Tongue (tissue), 2 donors: ENCODE results near the gene BCL2L14. TPM values are rescaled to one million over a fixed set of nuclear protein-coding genes. Genes with fewer than 3 reads are reported as not detected.
A peak's percentile ranks its signal among the peaks of the same experiment; 100 is the strongest.

ENCODE experiments used
- DNase-seq: peaks from one replicate; pipeline ENCODE4 v3.0.0-alpha.2; 2015
- total RNA-seq: library from RNA; depleted of rRNA; stranded (reverse); fragments of >200 nt; gene quantifications from one replicate; pipeline ENCODE4 v1.2.3, GENCODE V29; 2014

The BCL2L14 gene
- not detected for total RNA-seq

DNA sequence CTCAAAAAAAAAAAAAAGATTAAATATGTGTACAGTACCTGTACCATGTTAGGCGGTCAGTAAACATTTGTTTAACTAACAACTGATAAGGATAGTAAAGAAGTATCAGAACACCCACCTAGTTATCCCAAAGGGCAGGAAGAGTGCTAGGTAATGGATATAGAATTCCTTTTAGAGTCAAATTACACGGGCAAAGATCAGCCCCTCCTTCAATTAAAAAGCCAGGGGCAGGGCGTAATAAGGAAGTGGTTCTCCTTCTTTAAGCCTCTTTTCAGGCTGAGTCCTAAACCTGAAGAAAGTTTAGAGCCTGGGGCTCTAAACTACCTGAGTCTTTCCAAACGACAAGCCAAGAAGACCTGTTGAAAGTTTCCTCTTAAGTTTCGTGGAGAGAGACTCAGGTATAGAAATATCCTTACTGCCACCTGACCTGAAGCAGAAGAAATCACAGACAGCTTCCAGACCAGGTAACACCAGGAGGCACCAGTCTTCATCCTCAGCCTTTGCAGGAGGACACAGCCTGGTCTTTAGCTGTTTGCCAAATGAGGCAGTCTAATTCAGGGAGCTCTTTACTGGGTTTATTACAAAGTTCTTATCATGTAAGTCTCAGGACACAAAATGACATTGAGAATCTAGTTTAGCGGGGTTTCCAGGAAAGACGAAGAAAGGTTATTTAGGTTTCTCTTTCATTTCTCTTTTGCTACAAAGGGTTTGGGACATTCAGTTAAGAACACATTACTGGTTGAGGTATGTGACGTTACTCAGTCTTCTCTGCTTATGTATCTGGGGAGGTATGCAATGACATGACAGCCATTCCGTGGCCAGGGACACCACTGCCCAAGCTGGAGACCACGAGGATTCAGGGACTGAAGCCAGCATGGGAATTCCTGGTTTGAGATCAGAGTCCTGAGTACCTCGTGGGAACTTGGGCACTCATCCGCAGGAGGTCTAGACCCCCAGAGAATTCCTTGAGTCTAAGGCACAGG, at the start of gene BCL2L14:
Gene BCL2L14 (plus strand): TSS at position 266 of the 983 bp plus-strand sequence. CDS start 8,367 bp downstream, outside the sequence.
- no peak for DNase-seq

DNA sequence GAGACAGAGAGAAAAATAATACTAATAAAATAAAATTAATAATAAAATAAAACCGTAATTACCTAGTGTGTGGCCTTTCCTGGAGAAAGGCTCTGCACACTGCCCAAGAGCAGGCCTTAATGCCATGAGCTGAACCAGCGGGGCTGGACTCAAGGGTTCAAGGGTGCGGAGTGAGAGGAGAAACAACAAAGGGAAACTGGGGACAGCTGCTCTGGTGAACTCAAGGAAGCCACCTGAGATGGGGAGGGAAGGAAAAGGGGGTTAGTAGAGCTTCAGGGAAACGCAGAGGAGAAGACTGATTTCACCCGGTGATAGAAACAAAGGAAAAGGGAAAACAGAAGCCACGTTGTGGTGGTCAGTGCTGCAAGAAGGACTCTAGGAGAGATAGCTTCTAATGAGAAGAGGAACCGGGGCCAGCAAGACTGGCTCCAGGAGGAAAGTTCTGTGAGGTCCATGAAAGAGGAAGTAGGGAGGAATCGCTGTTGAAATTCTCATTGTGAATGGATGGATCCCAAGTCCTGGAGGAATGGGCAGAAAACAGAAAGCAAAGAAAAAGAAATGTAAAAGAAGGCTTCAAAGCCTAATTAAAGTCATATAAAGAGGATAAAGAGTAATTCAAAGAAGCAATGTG, 48.3 kb upstream of the BCL2L14 start:
- no peak for DNase-seq

- no peak for DNase-seq
These were observed 47.3 kb upstream of the BCL2L14 start for GRCh38 chr12:12023456-12023855.

DNA sequence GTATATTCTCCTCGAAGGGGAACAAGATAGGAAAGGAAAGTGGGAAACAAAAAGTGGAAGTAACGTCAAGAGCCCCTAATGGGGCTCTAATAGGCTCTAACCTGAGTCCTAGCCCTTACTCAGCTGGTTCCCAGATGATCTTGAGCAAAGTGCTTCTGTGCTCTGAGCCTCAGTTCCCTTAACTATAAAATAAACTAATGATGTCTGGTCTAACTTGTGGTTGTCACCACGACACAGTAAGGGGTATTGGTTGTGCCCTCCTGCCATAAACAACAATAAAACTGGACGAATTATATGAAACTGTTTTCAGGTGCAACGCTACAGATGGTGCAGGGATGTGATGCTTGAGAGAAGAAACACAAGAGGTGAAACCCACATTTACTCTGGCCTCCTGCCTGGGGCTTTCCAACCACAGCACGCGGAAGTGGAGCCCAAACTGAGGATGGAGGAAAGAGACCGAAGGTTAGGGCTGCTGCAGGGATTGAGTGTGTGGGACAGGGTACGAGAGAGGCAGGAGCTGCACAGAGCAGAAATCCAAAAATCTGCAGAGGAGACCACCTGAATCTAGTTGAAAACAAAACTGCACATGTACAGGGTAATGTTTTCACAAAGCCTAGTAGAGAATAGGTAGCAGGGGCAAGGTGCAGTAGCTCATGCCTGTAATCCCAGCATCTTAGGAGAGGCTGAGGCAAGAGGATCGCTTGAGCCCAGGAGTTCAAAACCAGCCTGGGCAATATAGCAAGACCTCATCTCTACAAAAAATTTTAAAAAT, 45.6 kb upstream of the BCL2L14 start:
- DNase-seq: no peak

- DNase-seq: no peak
These were observed 44.8 kb upstream of the BCL2L14 start for GRCh38 chr12:12025799-12026386.

GRCh38 chr12:12028668-12029402, 41.9 kb upstream of the BCL2L14 start:
- no peak for DNase-seq

DNA sequence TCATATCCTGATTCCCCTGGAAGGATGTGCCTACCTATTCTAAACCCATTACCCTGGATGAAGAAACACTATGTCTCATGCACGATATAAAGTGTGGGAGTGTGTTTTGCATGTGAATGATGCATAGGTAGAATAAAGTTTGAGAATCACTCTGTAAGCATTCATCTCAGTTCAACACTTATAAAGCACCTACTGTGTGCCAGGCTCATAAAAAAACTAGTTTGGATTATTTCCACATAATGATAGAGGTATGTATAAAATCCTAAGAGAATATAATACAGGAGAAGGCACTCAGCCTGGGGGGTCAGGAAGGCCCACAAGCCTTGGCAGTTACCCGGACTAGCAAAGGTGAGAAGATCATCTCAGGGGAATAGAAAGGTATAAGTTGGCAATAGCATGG, 41.1 kb upstream of the BCL2L14 start:
- no peak for DNase-seq

GRCh38 chr12:12032260-12032791, 38.4 kb upstream of the BCL2L14 start:
- DNase-seq: no peak

DNA sequence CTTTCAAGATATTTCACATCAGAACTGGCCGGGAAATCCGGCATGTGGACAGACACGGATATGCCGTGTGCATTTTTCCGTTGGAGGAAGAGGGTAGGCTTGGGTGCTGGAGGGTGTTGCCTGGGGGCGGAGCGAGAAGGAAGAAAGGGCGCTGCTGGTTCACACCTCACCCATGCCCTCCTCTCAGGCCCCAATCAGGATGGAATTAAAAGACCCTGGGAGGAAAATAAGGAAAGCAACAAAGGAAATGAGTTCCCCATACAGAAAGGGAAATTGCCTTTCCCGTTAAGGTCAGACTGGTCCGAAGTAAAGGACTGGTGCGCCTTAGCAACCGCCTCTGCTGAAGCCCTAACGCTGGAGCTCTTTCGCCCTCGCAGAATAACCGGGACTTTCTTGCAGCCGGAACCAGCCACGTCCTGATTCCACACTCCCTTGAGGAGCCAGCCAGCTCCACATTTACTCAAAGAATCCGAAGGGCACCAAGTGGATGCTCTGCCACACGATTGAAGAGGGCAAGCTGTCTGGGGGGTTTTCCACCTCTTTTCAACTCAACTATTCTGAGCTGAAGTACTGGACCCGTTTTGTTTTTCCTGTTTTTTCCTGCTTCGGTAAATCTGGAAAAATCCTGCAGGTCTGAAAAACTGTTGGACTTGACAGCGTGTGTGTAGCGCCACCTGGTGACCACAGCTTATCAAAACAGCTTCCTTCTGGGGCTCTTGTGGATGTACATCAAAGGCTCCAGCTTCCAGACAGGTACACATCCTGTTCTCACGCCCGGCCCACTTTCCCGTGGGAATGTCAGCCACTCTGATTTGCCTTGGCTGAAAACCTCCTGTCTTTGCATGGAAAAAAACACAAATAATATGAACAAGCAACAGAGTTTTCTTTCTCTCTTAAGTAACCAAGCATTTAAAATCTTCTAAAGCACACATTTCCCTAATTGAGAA, 37.6 kb upstream of the BCL2L14 start:
- peak; percentile 92 for DNase-seq

GRCh38 chr12:12033824-12034223, 36.9 kb upstream of the BCL2L14 start:
- no peak for DNase-seq

GRCh38 chr12:12034344-12034743, 36.4 kb upstream of the BCL2L14 start:
- no peak for DNase-seq

- DNase-seq: no peak
These were observed 35.5 kb upstream of the BCL2L14 start for GRCh38 chr12:12035229-12035628.

- no peak for DNase-seq
These were observed 33.8 kb upstream of the BCL2L14 start for GRCh38 chr12:12036901-12037300.

GRCh38 chr12:12039897-12040296, 30.8 kb upstream of the BCL2L14 start:
- no peak for DNase-seq

DNA sequence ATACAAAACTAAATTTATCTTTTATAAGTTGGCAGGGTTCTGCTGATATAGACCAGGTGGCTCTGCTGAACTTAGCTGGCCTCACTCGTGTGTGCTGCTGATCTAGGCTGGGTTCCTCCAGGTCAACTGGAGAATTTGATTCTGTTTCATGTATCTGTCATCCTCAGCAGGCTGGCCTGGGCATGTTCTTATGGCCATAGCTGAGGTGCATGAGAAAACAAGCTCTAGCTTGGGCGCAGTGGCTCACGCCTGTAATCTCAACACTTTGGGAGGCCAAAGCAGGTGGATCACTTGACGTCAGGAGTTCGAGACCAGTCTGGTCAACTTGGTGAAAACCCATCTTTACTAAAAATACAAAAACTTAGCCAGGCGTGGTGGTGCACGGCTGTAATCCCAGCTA, 24.3 kb upstream of the BCL2L14 start:
- no peak for DNase-seq

DNA sequence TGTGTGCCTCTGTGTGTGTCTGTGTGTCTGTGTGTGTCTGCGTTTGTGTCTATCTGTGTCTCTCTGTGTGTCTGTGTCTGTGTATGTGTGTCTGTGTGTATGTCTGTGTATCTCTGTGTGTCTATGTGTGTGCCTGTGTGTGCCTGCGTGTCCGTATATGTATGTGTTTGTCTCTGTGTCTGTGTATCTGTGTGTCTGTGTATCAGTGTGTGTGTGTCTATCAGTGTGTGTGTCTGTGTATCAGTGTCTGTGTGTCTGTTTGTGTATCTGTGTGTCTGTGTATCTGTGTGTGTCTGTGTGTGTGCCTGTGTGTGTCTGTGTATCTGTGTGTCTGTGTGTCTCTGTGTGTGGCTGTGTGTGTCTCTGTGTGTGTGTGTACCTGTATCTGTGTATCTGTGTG, 23.1 kb upstream of the BCL2L14 start:
- DNase-seq: no peak

DNA sequence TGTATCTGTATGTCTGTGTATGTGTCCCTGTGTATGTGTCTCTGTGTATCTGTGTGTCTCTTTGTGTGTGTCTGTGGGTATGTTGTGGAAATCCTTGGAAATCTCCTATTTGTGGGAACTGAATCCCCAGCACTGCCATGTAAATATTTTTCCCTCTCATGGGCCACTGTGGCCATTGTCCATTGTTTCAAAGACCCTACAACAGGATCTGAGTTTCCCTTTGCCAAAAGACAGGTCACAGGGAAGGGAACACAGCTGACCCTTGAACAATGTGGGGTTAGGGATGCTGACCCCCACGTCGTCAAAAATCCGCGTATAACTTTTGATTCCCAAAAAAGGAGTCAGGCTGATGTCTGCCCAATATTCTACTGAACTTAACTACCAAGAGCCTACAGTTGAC, 22.5 kb upstream of the BCL2L14 start:
- DNase-seq: no peak

DNA sequence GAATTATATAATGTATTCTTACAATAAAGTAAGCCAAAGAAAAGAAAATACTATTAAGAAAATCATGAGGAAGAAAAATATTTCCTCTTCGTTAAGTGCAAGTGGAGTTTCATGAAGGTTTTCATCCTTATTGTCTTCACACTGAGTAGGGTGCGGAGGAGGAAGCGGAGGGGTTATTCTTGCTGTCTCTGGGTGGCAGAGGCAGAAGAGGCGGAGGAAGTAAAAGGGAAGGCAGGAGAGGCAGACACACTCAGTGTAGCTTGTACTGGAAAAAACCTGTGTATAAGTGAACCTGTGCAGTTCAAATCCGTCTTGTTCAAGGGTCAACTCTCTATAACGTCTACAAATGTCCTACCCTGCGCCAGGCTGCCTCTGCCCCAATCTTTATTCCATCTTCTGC, 22.0 kb upstream of the BCL2L14 start:
- no peak for DNase-seq

DNA sequence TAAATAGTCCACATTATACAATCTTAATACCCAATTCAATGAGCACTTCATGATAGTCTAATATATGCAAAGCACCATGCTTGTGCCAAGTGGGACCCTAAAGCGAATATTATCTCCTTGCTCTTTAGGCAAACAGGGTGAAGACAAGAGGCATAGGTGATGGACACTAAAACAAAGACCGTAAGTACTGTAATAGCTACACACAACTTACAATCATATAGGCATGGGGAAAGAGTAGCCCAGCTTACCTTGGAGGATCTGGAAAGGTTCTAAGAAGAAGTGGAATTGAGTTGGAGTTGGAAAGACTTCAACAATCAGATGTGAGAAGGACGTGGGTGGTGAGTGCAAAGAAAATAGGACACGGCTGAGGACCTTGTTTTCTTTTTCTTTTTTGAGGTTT, 19.1 kb upstream of the BCL2L14 start:
- no peak for DNase-seq

- no peak for DNase-seq
These were observed 15.7 kb upstream of the BCL2L14 start for GRCh38 chr12:12054993-12055392.
